Panc1 (cell line): Measurements from ENCODE around the gene ZNF579. TPM values are rescaled to one million over a fixed set of nuclear protein-coding genes. Genes with fewer than 3 reads are reported as not detected.

ENCODE experiments used
- ATAC-seq: fragments of 200-7000 bp; cut with Tn5 transposase; 2 replicates; pipeline ENCODE4 v1.9.1; 2020; ENCODE audit warnings: mild to moderate bottlenecking, moderate library complexity
- BruUV-seq: library from RNA; stranded (reverse); fragments of 400-500 nt; replicated peaks from 2 replicates; lab custom pipeline; 2021; lab: Mats Ljungman, UMichigan
- CTCF ChIA-PET: fragments of 300-600 bp; sonication (Branson Sonifier 250); formaldehyde crosslinking; loops from one replicate; lab custom pipeline; 2022; ENCODE audit warnings: antibody characterized with exemption; lab: Charles Lee
- POLR2A ChIA-PET: fragments of 300-600 bp; sonication (Branson Sonifier 250); formaldehyde crosslinking; loops from one replicate; lab custom pipeline; 2022; ENCODE audit warnings: antibody characterized with exemption; lab: Charles Lee
- DNase-seq: peaks from one replicate; pipeline ENCODE4 v3.0.0-alpha.2; 2010; ENCODE audit warnings: low read depth, low spot score
- H3K27ac ChIP-seq: 2 replicates; pipeline ENCODE4 v1.5.1; 2011; ENCODE audit warnings: mild to moderate bottlenecking, low read length, inconsistent platforms
- H3K27me3 ChIP-seq: fragments of 200-500 bp; sonication (Bioruptor generic); 2 replicates; pipeline ENCODE4 v1.6.0; 2014; ENCODE audit warnings: low read length, inconsistent platforms; ENCODE audit not compliant: control insufficient read depth, insufficient read depth
- H3K36me3 ChIP-seq: fragments of 200-500 bp; sonication (Bioruptor generic); 2 replicates; pipeline ENCODE4 v1.5.1; 2014; ENCODE audit warnings: inconsistent platforms, mild to moderate bottlenecking, low read length, moderate library complexity; ENCODE audit not compliant: control insufficient read depth, insufficient read depth
- H3K4me1 ChIP-seq: 2 replicates; pipeline ENCODE4 v1.5.1; 2011; ENCODE audit warnings: inconsistent platforms, mild to moderate bottlenecking, low read length, moderate library complexity; ENCODE audit not compliant: control insufficient read depth, insufficient read depth
- H3K4me3 ChIP-seq, 2 experiments: 2 replicates each; pipeline ENCODE4 v1.5.1; 2011 to 2012; ENCODE audit warnings: low read depth in 2 of 2, low read length in 2 of 2, mild to moderate bottlenecking in 2 of 2, inconsistent platforms in 1 of 2, moderate library complexity in 1 of 2
- H3K9me3 ChIP-seq: fragments of 200-500 bp; sonication (Bioruptor generic); 2 replicates; pipeline ENCODE4 v1.5.1; 2014; ENCODE audit warnings: low read depth, mild to moderate bottlenecking, inconsistent platforms, low read length, moderate library complexity; ENCODE audit not compliant: control insufficient read depth, insufficient read depth
- CTCF ChIP-seq: fragments of 450-650 bp; IDR thresholded peaks from 2 replicates; pipeline ENCODE4 v1.5.1; 2017; ENCODE audit warnings: mild to moderate bottlenecking
- POLR2AphosphoS5 ChIP-seq: IDR thresholded peaks from 2 replicates; pipeline ENCODE4 v1.6.1; 2012; ENCODE audit warnings: mild to moderate bottlenecking, low read depth, low read length, moderate library complexity
- REST ChIP-seq, 2 experiments: IDR thresholded peaks; 2 replicates each; pipeline ENCODE4 v1.6.1; 2011 to 2012; ENCODE audit warnings: low read depth in 2 of 2, control low read depth in 1 of 2, low read length in 1 of 2, mild to moderate bottlenecking in 1 of 2, moderate library complexity in 1 of 2; ENCODE audit not compliant: insufficient read depth in 1 of 2
- SIN3A ChIP-seq: IDR thresholded peaks from 2 replicates; pipeline ENCODE4 v1.6.1; 2012; ENCODE audit warnings: low read depth, mild to moderate bottlenecking, low read length, moderate library complexity, borderline replicate concordance; ENCODE audit not compliant: insufficient read depth
- TCF7L2 ChIP-seq: IDR thresholded peaks from 2 replicates; pipeline ENCODE4 v1.6.1; 2011; ENCODE audit warnings: mild to moderate bottlenecking, low read depth, low read length, inconsistent platforms
- in situ Hi-C: cut with HindIII; loops from 2 replicates; pipeline ENCODE4 v1.10.0; 2016; ENCODE audit warnings: low sequenced_read_pairs, low pct_unique_long_range_greater_than_20kb
- intact Hi-C: fragments of 100-400 bp; cut with micrococcal nuclease; formaldehyde crosslinking; loops from one replicate; pipeline ENCODE4 v1.10.0; 2022; ENCODE audit not compliant: unreplicated experiment
- total RNA-seq: library from RNA; stranded (reverse); gene quantifications from one replicate; pipeline ENCODE4 v1.2.1, GENCODE V29; 2021; ENCODE audit not compliant: unreplicated experiment

ZNF579 gene
- total RNA-seq, 1 experiment from 2014 or later, result 39.5 TPM

DNA sequence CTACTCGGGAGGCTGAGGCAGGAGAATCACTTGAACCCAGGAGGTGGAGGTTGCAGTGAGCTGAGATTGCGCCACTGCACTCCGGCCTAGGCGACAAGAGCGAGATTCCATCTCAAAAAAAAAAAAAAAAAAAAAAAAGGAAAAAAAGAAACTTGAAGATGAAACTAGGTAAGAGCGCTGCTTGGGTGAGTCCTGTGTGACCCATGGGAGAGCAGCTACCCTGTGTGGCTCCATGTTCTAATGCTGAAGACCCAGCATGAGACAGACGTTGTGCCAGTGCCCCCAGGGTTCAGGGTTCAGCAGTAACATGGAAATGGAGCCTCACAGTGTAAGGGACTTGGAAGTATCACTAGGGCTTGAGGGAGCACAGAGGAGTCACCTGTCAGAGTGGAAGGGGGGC lies 37.8 kb upstream of the ZNF579 start:
- no peaks in the 10 kb centered on the region for H3K27me3 ChIP-seq
- CTCF ChIA-PET, result no interaction called here
- ATAC-seq (no peak), DNase-seq (no peak)
- POLR2A ChIA-PET, result interaction anchor here (0.7 kb wide), 2 partner anchors 20 to 45 kb away, joined by 9 to 14 read pairs; no protein-coding TSS in a partner anchor
- no peaks in the 10 kb centered on the region for H3K9me3 ChIP-seq
- H3K36me3 ChIP-seq, result no peaks in the 10 kb centered on the region
- TF ChIP-seq SIN3A, result no peak
- no peak for TF ChIP-seq REST (IDR thresholded peaks at IDR 0.05; ENCODE audit: insufficient read depth in 1 of 2, low read depth in 2 of 2, low read length in 1 of 2)
- no peak for TF ChIP-seq TCF7L2
- TF ChIP-seq CTCF, result no peak
- no peak for TF ChIP-seq POLR2AphosphoS5
- intact Hi-C loops, result no loop called here
- no peak overlapping the region for H3K4me3 ChIP-seq
- no TSS peak for BruUV-seq
- H3K27ac ChIP-seq, result no peak overlapping the region
- no peaks in the 10 kb centered on the region for H3K4me1 ChIP-seq
- in situ Hi-C loops, result no loop called here

DNA sequence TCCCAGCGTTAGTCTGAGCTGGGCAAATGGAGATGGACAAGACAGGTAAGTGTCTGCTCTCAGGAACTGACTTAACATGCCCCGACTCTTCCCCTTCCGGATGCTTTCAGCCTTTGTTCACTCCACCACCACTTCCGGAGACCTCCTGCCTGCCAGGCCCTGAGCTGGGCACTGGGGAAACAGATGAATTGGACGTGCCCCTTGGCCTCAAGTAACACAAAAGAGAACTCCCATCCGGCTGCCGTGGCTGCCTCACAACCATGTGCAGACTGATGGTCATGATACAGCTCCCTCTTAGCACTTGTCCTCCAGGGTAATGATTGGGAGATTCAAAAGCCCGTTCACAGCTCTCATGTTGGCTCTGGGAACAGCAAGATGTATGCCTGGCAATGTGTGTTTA lies 36.8 kb upstream of the ZNF579 start:
- BruUV-seq, result no TSS peak
- ChIA-PET POLR2A (no interaction called here), CTCF (interaction anchor here (0.6 kb wide), 1 partner anchor 12 kb away, joined by 3 read pairs; the partner anchor contains the start of gene ZNF865)
- DNase-seq (no peak), ATAC-seq (no peak)
- H3K9me3 ChIP-seq, result no peaks in the 10 kb centered on the region
- no peak for TF ChIP-seq SIN3A
- TF ChIP-seq POLR2AphosphoS5, result no peak
- no peak for TF ChIP-seq CTCF
- no peak for TF ChIP-seq REST (IDR thresholded peaks at IDR 0.05; ENCODE audit: insufficient read depth in 1 of 2, low read depth in 2 of 2, low read length in 1 of 2)
- TF ChIP-seq TCF7L2, result no peak
- no peaks in the 10 kb centered on the region for H3K4me1 ChIP-seq
- H3K4me3 ChIP-seq, result no peak overlapping the region
- H3K36me3 ChIP-seq, result no peaks in the 10 kb centered on the region
- H3K27me3 ChIP-seq, result no peaks in the 10 kb centered on the region
- no peak overlapping the region for H3K27ac ChIP-seq
- in situ Hi-C loops, result no loop called here
- intact Hi-C loops, result no loop called here
